ENCODE results near the gene ZBTB20. TPM values are rescaled to one million over a fixed set of nuclear protein-coding genes. Genes with fewer than 3 reads are reported as not detected.

Gene ZBTB20
- total and polyA plus RNA-seq, 10 of the 15 experiments (the other 5 are each of a cell fraction or from before 2014, with no cell fraction given) = 0.20 to 5.5 (median 2.2) TPM

DNA sequence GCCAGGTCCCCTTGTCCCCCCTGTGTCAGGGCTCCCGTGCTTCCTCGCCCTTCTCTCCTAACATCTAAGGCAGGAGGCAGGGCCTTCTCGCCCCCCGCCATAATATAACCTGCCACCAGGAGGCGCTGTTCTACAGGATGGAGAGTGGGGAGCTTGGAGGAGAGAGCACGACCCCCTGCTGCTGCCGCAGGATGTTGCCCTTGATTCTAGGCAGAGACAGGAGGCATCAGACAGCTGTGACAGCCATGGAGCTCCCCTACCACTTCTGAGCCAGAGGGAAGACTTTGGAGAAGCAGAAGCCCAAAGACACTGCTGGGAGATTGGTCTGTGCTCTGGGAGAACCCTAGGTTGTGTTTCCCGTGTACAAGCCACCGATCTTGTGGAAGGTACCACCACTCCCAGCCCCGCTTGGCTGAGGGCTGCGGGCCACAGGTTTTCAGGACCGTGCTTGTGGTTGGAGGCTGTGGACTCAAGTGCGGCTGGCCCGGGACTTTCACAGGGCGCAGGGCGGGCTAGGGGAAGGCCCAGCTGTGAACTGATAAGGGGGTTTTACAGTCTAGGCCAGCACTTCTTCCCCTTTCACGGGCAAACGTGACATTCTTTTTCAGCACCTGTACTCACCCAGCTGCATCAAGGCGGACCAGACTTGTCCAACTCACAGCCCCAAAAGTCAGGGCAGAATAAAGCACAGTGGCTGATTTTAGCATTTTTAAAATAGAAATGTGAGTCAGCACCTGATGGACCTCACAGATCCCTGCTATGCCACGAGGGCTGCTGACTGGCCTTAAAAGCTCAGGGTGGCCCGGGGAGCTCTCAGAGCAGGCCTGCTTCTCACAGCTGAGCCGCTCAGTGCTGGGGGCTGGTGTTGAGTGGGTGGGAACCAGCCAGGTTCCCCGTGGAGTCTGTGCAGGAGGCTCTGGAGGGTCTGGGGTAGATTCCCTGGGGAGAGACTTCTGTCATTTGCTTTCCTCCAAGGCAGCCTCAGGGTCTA, 855.9 kb downstream of the ZBTB20 start (continued):
- TF ChIP-seq BRCA1 (IDR thresholded peaks at IDR 0.05; ENCODE audit: low read depth, low read length) (no peak), SUZ12 (IDR thresholded peaks at IDR 0.05; ENCODE audit: unreplicated experiment) (no peak), NBN (IDR thresholded peaks at IDR 0.05) (peak; percentile 94), CREB1 (IDR thresholded peaks at IDR 0.05; ENCODE audit: low read depth) (peak; percentile 41; the same call in 1 of the 2 replicates), ZZZ3 (IDR thresholded peaks at IDR 0.05; ENCODE audit: control insufficient read depth, insufficient read length, low read depth) (no peak), ZNF622 (IDR thresholded peaks at IDR 0.05) (no peak), JUND (IDR thresholded peaks at IDR 0.05; ENCODE audit: low read depth, low read length) (peak; percentile 21; the same call in 1 of the 2 replicates), EGR1 (IDR thresholded peaks at IDR 0.05; ENCODE audit: borderline replicate concordance in 1 of 2, low read depth in 2 of 2, low read length in 2 of 2) (0 out of 3 replicates have a peak, but pooled peaks of 1 of the 2 experiments have one; percentile 15), WRNIP1 (IDR thresholded peaks at IDR 0.05; ENCODE audit: borderline replicate concordance, low read depth, low read length) (no peak), EZH2 (IDR thresholded peaks at IDR 0.05; ENCODE audit: borderline replicate concordance, control insufficient read depth, low read depth, low read length) (no peak), NFYA (IDR thresholded peaks at IDR 0.05; ENCODE audit: borderline replicate concordance, low read depth, low read length) (no peak), POLR2A (IDR thresholded peaks at IDR 0.05; ENCODE audit: low read depth, low read length) (peak; percentile 55), MXI1 (IDR thresholded peaks at IDR 0.05; ENCODE audit: low read depth, low read length) (no peak), TBL1XR1 (IDR thresholded peaks at IDR 0.05; ENCODE audit: low read depth, low read length) (no peak; the same call in 1 of the 2 replicates), HCFC1 (IDR thresholded peaks at IDR 0.05; ENCODE audit: low read length) (no peak), HDAC6 (IDR thresholded peaks at IDR 0.05; ENCODE audit: unreplicated experiment) (no peak)
- TF ChIP-seq, protein P1, sequence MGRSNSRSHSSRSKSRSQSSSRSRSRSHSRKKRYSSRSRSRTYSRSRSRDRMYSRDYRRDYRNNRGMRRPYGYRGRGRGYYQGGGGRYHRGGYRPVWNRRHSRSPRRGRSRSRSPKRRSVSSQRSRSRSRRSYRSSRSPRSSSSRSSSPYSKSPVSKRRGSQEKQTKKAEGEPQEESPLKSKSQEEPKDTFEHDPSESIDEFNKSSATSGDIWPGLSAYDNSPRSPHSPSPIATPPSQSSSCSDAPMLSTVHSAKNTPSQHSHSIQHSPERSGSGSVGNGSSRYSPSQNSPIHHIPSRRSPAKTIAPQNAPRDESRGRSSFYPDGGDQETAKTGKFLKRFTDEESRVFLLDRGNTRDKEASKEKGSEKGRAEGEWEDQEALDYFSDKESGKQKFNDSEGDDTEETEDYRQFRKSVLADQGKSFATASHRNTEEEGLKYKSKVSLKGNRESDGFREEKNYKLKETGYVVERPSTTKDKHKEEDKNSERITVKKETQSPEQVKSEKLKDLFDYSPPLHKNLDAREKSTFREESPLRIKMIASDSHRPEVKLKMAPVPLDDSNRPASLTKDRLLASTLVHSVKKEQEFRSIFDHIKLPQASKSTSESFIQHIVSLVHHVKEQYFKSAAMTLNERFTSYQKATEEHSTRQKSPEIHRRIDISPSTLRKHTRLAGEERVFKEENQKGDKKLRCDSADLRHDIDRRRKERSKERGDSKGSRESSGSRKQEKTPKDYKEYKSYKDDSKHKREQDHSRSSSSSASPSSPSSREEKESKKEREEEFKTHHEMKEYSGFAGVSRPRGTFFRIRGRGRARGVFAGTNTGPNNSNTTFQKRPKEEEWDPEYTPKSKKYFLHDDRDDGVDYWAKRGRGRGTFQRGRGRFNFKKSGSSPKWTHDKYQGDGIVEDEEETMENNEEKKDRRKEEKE (IDR thresholded peaks at IDR 0.05) = no peak
- TF ChIP-seq, protein P2, sequence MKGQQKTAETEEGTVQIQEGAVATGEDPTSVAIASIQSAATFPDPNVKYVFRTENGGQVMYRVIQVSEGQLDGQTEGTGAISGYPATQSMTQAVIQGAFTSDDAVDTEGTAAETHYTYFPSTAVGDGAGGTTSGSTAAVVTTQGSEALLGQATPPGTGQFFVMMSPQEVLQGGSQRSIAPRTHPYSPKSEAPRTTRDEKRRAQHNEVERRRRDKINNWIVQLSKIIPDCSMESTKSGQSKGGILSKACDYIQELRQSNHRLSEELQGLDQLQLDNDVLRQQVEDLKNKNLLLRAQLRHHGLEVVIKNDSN (IDR thresholded peaks at IDR 0.05; ENCODE audit: borderline replicate concordance, extremely low read length, insufficient read depth, low read depth, low read length) = no peak
- TF ChIP-seq, protein P3, sequence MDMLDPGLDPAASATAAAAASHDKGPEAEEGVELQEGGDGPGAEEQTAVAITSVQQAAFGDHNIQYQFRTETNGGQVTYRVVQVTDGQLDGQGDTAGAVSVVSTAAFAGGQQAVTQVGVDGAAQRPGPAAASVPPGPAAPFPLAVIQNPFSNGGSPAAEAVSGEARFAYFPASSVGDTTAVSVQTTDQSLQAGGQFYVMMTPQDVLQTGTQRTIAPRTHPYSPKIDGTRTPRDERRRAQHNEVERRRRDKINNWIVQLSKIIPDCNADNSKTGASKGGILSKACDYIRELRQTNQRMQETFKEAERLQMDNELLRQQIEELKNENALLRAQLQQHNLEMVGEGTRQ (IDR thresholded peaks at IDR 0.05; ENCODE audit: borderline replicate concordance, low read depth, low read length) = no peak
- TF ChIP-seq, protein P4, sequence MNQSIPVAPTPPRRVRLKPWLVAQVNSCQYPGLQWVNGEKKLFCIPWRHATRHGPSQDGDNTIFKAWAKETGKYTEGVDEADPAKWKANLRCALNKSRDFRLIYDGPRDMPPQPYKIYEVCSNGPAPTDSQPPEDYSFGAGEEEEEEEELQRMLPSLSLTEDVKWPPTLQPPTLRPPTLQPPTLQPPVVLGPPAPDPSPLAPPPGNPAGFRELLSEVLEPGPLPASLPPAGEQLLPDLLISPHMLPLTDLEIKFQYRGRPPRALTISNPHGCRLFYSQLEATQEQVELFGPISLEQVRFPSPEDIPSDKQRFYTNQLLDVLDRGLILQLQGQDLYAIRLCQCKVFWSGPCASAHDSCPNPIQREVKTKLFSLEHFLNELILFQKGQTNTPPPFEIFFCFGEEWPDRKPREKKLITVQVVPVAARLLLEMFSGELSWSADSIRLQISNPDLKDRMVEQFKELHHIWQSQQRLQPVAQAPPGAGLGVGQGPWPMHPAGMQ (IDR thresholded peaks at IDR 0.05; ENCODE audit: borderline replicate concordance) = peak; percentile 88
